Spleen (tissue), 11 donors: ENCODE measurements around the gene SRA1. TPM values are rescaled to one million over a fixed set of nuclear protein-coding genes. Genes with fewer than 3 reads are reported as not detected.

ENCODE experiments used
- DNase-seq: peaks from one replicate; pipeline ENCODE4 v3.0.0-alpha.2; 2020
- H3K27ac ChIP-seq, 8 donors: fragments of 200-600 bp; sonication (generic) in 7 of 8; 1 replicate in 4 of 8; 2 replicates in 4 of 8; pipeline versions ENCODE4 v1.5.0 to v1.8.0; 2016 to 2021; ENCODE audit warnings: inconsistent platforms in 4 of 8, mild to moderate bottlenecking in 4 of 8, moderate library complexity in 1 of 8
- H3K27me3 ChIP-seq, 7 donors: fragments of 200-600 bp; sonication (generic) in 6 of 7; replicated peaks in 1 of 7; 1 replicate in 4 of 7; 2 replicates in 3 of 7; pipeline versions ENCODE4 v1.5.0 to v1.8.0; 2016 to 2021; ENCODE audit warnings: inconsistent platforms in 3 of 7, mild to moderate bottlenecking in 1 of 7
- H3K36me3 ChIP-seq, 6 donors: fragments of 200-600 bp; sonication (generic) in 5 of 6; 1 replicate in 4 of 6; 2 replicates in 2 of 6; pipeline versions ENCODE4 v1.5.0 to v1.8.0; 2016 to 2021; ENCODE audit warnings: inconsistent platforms in 2 of 6
- H3K4me1 ChIP-seq, 6 donors: fragments of 200-600 bp; sonication (generic) in 5 of 6; 1 replicate in 3 of 6; 2 replicates in 3 of 6; pipeline versions ENCODE4 v1.5.0 to v1.8.0; 2016 to 2021; ENCODE audit warnings: inconsistent platforms in 3 of 6
- H3K4me3 ChIP-seq, 8 donors: fragments of 200-600 bp; sonication (generic) in 7 of 8; 1 replicate in 4 of 8; 2 replicates in 4 of 8; pipeline versions ENCODE4 v1.5.0 to v1.8.0; 2016 to 2021; ENCODE audit warnings: inconsistent platforms in 4 of 8, mild to moderate bottlenecking in 4 of 8, moderate library complexity in 2 of 8
- H3K9me3 ChIP-seq, 8 donors: fragments of 200-600 bp; sonication (generic) in 7 of 8; 1 replicate in 4 of 8; 2 replicates in 4 of 8; pipeline versions ENCODE4 v1.5.0 to v1.8.0; 2016 to 2021; ENCODE audit warnings: inconsistent platforms in 4 of 8
- CTCF ChIP-seq, 11 experiments: fragments of 200-600 bp in 7 of 11; fragments of 450-650 bp in 4 of 11; sonication (generic) in 4 of 11; IDR thresholded peaks in 8 of 11; conservative IDR thresholded peaks in 3 of 11; 1 replicate in 7 of 11; 2 replicates in 4 of 11; pipeline versions ENCODE4 v1.4.0 to v1.8.0; 2016 to 2021; ENCODE audit warnings: antibody characterized with exemption in 11 of 11, inconsistent platforms in 4 of 11, mild to moderate bottlenecking in 1 of 11
- POLR2A ChIP-seq, 3 donors: fragments of 450-650 bp; IDR thresholded peaks; one replicate each; pipeline ENCODE4 v1.5.1; 2017; ENCODE audit warnings: antibody characterized with exemption in 3 of 3, mild to moderate bottlenecking in 1 of 3
- POLR2AphosphoS5 ChIP-seq, 3 donors: sonication (generic); formaldehyde crosslinking; IDR thresholded peaks; one replicate each; pipeline ENCODE4 v1.5.1; 2017; ENCODE audit warnings: antibody characterized with exemption in 3 of 3
- WGBS, 5 donors: extraction: QIAGEN DNeasy Blood & Tissue Kit in 3 of 5; methylation state at CpG; one replicate each; pipeline versions ENCODE4 v1.1.5 to v1.1.7; 2013 to 2018; 5-methylcytosine and 5-hydroxymethylcytosine counted together
- intact Hi-C: fragments of 100-400 bp; cut with DNase I; formaldehyde crosslinking; loops from one replicate; pipeline ENCODE4 v1.15.0; 2023; ENCODE audit warnings: low total_unique reads
- polyA plus RNA-seq, 3 donors: library from polyadenylated mRNA; stranded (reverse); fragments of 200-250 nt; gene quantifications; one replicate each; pipeline ENCODE4 v1.2.1, GENCODE V29; 2013
- total RNA-seq, 7 donors: library from RNA; depleted of rRNA in 3 of 7; stranded (reverse); fragments of >200 nt in 3 of 7; fragmentation: NEBNext Ultra II Directional in 4 of 7; extraction: Animal tissue kit (Norgen Biotek cat#: 25700) in 4 of 7; gene quantifications; one replicate each; pipeline versions ENCODE4 v1.1.0 to v1.2.1, GENCODE V29; 2016 to 2021
- donor health status: healthy with polysubstance abuse.
- donor health status: DM: no; HTN: no; CAD: no; lungs with moderate emphysema.
- donor health status: DM: no; HTN: no; CAD: no.
- donor health status: Bipolar disorder and iron deficiency.
- donor health status: healthy.
- donor health status: DM: no; HTN: no; CAD: no.
- donor health status: DM: yes; HTN: yes; CAD: no.

SRA1 gene
- total and polyA plus RNA-seq, 10 donors: 22.9 to 42.1 (median 29.5) TPM

- intact Hi-C loops: loop anchor here (5.0 kb wide), 1 partner anchor 69 kb away; the partner anchor contains the start of gene TMCO6
- TF ChIP-seq POLR2A (IDR thresholded peaks at IDR 0.05) (no peak), POLR2AphosphoS5 (IDR thresholded peaks at IDR 0.05) (no peak), CTCF (IDR thresholded peaks at IDR 0.05 in 8 of 11, conservative IDR thresholded peaks at IDR 0.05 in 3 of 11) (no peak)
- Histone ChIP-seq H3K27me3 (no peaks in the 10 kb centered on the region), H3K4me1 (peaks cover 29 to 85% (median 63%) of the 10 kb centered on the region in 6 donors), H3K9me3 (no peaks in the 10 kb centered on the region), H3K36me3 (peaks cover 0 to 50% (median 30%) of the 10 kb centered on the region in 6 donors), H3K4me3 (no peak overlapping the region), H3K27ac (peak overlapping the region in 3 of 8 donors; percentile 76 to 85 (median 81))
- no peak for DNase-seq
- 95 to 99% (median 97%) methylated on average over 13 of the region's 13 CpGs for WGBS, 5 donors
Measured at GRCh38 chr5:140567871-140568270, 10.6 kb upstream of the SRA1 start.

- Histone ChIP-seq H3K27me3 (no peaks in the 10 kb centered on the region), H3K4me3 (no peak overlapping the region), H3K36me3 (peaks cover 0 to 51% (median 30%) of the 10 kb centered on the region in 6 donors), H3K9me3 (no peaks in the 10 kb centered on the region), H3K27ac (peak overlapping the region in 2 of 8 donors; percentile 81 to 85), H3K4me1 (peaks cover 32 to 90% (median 69%) of the 10 kb centered on the region in 6 donors)
- TF ChIP-seq CTCF (IDR thresholded peaks at IDR 0.05 in 8 of 11, conservative IDR thresholded peaks at IDR 0.05 in 3 of 11): no peak
- TF ChIP-seq POLR2A (IDR thresholded peaks at IDR 0.05): no peak
- peak in 1 of 3 donors; percentile 34 for TF ChIP-seq POLR2AphosphoS5 (IDR thresholded peaks at IDR 0.05)
- no peak for DNase-seq
- intact Hi-C loops: loop anchor here (5.0 kb wide), 1 partner anchor 70 kb away; the partner anchor contains the start of gene TMCO6
- 87 to 94% (median 93%) methylated on average over 17 to 22 of the region's 22 CpGs for WGBS, 5 donors
Measured at GRCh38 chr5:140567136-140567818, 10.0 kb upstream of the SRA1 start.

DNA sequence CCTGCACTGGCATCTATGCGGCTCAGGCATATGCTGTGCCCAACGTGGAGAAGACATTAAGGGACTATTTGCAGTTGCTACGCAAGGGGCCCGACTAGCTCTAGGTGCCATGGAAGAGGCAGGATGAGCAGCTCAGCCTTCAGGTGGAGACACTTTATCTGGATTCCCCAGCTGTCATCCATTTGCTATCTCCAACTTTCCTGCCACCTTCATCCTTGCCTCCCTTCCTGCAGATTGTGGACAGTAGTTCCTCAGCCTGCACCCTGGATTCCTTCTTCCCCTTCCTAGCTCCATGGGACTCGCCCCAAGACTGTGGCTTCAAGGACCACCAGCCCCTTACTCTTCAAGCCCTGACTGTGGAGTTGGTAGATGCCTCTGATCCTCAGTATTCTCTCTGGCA, 9.4 kb upstream of the SRA1 start:
- H3K36me3 ChIP-seq: peaks cover 0 to 56% (median 30%) of the 10 kb centered on the region in 6 donors
- TF ChIP-seq CTCF (IDR thresholded peaks at IDR 0.05 in 8 of 11, conservative IDR thresholded peaks at IDR 0.05 in 3 of 11) (no peak), POLR2AphosphoS5 (IDR thresholded peaks at IDR 0.05) (no peak), POLR2A (IDR thresholded peaks at IDR 0.05) (no peak)
- peaks cover 32 to 90% (median 69%) of the 10 kb centered on the region in 6 donors for H3K4me1 ChIP-seq
- H3K4me3 ChIP-seq: no peak overlapping the region
- no peaks in the 10 kb centered on the region for H3K27me3 ChIP-seq
- H3K9me3 ChIP-seq: no peaks in the 10 kb centered on the region
- intact Hi-C loops: loop anchor here (5.0 kb wide), 1 partner anchor 71 kb away; the partner anchor contains the start of gene TMCO6
- 83 to 100% (median 94%) methylated on average over 3 to 5 of the region's 5 CpGs for WGBS, 5 donors
- DNase-seq: no peak
- H3K27ac ChIP-seq: peak overlapping the region in 1 of 8 donors; percentile 85

- intact Hi-C loops: loop anchor here (5.0 kb wide), 1 partner anchor 72 kb away; the partner anchor contains the start of gene TMCO6
- peak overlapping the region in 6 of 8 donors; percentile 92 to 99 (median 97) for H3K27ac ChIP-seq
Measured at GRCh38 chr5:140565780-140566095, 8.5 kb upstream of the SRA1 start.

More at GRCh38 chr5:140565780-140566095, 8.5 kb upstream of the SRA1 start:
- Histone ChIP-seq H3K27me3 (no peaks in the 10 kb centered on the region), H3K4me1 (peaks cover 32 to 89% (median 69%) of the 10 kb centered on the region in 6 donors), H3K9me3 (no peaks in the 10 kb centered on the region), H3K36me3 (peaks cover 0 to 56% (median 30%) of the 10 kb centered on the region in 6 donors), H3K4me3 (peak overlapping the region in 5 of 8 donors; percentile 58 to 92 (median 66))
- WGBS, 5 donors: 81 to 91% (median 90%) methylated on average over 4 of the region's 4 CpGs
- no peak for DNase-seq
- no peak for TF ChIP-seq POLR2A (IDR thresholded peaks at IDR 0.05)
- no peak for TF ChIP-seq POLR2AphosphoS5 (IDR thresholded peaks at IDR 0.05)
- no peak for TF ChIP-seq CTCF (IDR thresholded peaks at IDR 0.05 in 8 of 11, conservative IDR thresholded peaks at IDR 0.05 in 3 of 11)
